HG03571 (cell line): ENCODE data around the gene AATF.

Experiments used
- ATAC-seq: cut with Tn5 transposase; IDR thresholded peaks from one replicate; pipeline ENCODE4 v1.9.1; 2021; ENCODE audit not compliant: unreplicated experiment

The AATF gene

DNA sequence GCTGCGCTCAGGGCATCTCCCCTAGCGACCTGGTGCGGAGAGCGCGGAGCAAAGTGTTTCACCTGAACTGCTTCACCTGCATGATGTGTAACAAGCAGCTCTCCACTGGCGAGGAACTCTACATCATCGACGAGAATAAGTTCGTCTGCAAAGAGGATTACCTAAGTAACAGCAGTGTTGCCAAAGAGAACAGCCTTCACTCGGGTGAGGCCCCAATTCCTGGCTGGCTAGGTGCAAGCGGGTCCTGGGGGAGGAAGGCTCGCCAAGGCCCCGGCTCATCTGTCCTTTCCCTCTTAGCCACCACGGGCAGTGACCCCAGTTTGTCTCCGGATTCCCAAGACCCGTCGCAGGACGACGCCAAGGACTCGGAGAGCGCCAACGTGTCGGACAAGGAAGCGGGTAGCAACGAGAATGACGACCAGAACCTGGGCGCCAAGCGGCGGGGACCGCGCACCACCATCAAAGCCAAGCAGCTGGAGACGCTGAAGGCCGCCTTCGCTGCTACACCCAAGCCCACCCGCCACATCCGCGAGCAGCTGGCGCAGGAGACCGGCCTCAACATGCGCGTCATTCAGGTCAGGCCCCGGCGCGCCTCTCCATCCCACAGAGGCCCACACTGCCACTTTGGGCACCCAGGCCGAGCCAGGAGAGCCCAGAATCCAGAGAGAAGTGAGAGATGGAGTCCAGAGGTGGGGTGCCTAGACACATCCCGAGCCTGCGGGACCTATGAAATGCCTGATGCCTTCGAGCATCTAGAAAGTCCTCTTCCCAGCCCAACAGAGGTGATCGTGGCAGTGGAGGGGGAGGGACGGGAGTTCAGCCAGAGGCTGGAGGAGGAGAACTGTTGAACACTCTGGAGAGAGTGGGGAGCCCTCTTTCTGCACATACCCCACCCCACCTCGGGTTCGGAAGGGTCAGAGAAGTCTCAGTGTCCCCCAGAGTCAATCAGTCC lies 8.2 kb upstream of the AATF start:
- ATAC-seq = no peak

DNA sequence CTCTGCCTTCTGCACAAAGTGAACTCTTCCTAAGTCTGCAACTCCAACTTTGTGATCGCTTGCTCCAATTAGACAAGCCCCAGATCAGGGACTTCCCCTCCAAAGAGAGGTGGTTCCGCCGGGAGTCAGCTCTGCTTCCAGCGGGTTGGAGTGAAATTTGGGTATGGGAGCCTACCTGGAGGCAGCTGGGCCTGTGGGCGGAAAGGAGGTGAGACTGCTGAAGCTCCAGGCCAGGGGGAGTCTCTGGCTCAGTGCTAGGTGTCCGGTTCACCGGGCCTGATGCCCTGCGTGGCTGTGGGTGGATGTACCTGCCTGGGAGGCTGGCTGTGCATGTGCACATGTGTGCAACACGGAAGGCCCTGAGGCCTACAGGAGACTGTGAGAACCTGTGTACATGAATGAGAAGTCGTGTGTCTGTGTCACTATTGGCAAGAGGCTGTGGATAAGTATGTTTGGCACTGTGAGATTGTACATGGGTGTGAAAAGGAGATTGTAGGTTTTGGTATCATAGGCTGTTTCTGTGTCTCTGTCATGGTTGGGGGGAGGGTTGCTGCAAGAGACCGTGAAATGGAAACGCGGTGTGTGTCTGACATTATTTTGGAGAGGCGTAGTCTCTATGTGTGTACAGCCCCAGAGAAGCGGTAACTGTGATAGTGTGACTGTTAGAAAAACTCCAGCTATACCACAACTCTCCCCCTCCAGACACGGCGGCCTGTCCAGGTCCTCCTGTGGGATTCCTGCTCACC lies 7.3 kb upstream of the AATF start:
- ATAC-seq = no peak

DNA sequence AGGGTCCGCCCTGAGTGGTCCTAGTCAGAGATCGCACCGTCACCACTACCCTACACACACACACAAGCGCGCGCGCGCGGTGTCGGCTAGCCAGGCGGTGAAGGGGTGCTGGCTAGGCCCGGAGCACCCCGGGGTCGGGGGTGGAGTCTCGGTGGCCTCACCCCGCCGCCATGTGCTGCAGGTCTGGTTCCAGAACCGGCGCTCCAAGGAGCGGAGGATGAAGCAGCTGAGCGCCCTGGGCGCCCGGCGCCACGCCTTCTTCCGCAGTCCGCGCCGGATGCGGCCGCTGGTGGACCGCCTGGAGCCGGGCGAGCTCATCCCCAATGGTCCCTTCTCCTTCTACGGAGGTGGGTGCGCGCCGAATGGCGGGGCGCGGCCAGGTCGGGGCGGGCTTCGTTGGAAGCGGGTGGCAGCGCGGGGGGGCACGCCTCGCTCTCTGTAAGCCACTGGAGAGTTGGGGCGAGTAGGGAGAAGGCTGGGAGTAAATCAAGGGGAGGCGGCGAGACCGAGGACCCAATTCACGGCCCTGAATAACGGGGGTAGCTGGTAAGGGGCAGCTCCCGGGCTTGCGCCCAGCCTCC lies 6.6 kb upstream of the AATF start:
- ATAC-seq = no peak

DNA sequence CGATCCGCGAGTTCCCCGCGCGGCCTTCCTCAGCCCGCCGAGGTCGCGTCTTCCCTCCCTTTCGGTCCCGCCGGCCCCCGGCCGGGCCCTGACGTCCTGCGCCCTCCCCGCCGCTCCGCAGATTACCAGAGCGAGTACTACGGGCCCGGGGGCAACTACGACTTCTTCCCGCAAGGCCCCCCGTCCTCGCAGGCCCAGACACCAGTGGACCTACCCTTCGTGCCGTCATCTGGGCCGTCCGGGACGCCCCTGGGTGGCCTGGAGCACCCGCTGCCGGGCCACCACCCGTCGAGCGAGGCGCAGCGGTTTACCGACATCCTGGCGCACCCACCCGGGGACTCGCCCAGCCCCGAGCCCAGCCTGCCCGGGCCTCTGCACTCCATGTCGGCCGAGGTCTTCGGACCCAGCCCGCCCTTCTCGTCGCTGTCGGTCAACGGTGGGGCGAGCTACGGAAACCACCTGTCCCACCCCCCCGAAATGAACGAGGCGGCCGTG lies 6.1 kb upstream of the AATF start:
- ATAC-seq = no peak

DNA sequence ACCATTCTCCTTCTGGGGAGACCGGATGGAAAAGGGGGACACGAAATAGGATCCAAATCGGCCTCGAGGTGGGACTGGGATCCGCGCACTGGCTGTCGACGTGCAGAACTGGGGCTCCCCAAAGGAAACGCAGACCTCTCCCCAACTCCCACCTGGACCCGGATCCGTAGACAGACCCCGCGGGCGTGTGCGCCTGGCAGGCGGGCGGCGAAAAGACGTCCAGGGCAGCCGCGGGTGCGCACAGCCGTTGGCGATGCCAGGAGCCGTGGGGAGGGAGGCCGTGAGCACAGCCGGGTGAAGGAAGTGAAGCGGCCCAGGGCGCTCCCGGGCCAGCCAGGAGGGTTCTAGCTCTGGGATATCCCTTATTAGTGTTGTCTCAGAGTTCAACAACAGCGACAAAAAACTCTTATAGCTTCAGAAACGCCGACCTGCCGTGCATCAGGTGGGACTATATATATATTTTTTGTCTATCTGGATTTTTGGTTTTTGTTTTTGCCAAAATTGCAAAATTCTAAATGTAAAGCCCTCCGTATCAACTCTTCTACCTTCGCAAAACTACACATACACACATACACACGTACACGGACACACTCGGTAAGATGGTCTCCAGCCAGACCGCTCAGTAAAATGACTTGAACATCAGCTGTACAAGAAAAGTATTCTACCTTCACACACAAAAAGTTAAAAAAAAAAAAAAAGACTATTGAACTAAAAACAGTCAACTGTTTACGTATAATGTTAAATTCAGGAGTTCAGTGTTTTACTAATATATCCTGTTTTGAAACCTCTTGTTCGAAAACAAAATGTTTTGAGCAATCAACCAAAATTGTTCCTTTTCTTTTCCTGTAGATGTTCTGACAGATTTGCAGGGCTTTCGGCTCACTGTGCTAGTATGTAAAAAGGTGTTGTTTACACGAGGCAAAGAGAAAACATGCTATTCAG lies 5.2 kb upstream of the AATF start:
- ATAC-seq = no peak

DNA sequence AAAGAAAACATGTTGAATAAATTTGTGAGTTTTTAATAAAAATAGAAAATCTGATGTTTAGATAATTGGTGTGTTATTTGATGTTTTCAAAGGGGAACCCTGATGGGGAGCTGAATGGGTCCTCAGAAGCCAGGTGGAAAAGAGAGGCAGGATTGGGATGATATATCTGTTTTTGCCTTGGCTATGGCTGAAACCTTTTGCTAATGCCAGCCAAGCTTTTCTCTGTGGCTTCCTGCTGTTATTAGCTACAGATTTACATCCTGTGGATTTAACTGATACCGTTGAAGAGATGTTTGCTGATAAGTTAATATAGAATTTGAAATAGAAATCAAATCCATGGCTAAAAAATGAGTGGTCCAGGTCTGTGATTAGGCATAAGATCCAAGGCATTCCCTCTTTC lies 4.2 kb upstream of the AATF start:
- no peak for ATAC-seq

DNA sequence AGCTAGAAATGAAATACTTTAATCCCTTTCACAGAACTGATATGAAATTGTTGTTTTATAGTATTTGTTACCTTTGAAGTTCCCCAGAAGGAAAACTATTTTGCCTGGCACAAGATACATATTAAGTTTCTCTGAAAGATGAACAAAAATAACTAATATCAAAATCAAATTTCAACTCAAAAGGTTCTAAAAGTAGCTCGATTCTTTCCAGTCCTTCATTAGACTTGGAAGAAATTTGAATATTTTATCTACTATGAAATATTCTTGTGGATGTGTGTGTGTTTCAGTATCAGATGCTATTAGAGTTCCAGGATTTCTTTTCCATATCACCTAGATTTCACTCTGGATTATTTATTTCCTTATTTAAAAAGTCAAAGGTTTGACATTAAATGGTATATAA lies 3.6 kb upstream of the AATF start:
- no peak for ATAC-seq

DNA sequence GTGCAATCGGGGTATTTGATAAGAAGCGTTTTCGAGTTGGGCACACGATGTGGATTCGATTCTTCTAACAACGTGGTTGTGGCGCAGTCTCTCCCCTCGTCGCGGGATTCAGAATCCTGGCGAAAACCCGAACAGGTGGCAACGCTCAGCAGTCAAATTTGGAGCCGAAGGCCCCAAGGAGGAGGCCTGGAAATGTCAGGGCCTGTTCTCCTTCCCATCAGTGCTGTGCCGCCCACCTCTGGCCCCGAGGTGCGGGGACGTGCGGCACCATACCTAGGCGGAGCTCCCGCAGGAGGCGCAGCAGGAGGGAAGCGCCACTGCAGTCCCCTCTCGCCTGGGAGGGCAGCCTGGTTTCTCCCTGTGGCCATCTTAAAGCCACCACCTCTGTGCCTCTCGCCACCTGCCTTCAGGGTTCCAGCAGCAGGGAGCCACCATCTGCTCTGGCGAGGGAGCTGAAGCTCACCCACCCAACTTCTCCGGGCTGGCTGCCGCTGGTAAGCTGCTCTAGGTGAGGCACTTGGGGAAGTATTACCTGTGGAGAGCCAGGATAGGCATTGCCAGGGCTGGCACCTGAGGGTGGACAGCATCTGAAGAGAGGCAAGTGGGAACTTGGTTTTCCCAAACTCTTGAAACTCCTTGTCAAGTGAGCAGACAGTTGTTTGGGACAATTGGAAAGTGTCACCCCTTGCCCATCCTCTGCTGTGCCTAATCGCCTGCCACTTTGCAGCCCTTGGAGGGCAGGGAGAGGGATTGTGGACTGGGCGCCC lies 2.6 kb upstream of the AATF start:
- no peak for ATAC-seq

DNA sequence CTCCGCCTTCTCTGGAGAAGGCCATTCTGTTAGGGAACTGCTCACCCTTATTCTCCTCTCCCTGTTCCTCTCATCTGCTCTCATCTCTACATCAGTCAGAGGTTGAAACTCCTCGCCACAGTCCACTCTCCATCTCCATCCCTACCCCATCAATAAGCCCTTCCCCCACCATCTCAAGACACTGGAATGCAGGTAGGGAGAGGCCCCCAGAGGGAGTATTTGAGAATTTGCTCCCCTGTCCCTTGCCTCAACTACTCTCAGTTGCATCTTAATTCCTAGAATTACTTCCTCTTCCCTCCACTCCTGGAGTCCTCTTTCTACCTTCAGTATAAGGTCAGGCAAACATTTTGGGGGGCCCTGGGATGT lies 2.0 kb upstream of the AATF start:
- no peak for ATAC-seq

DNA sequence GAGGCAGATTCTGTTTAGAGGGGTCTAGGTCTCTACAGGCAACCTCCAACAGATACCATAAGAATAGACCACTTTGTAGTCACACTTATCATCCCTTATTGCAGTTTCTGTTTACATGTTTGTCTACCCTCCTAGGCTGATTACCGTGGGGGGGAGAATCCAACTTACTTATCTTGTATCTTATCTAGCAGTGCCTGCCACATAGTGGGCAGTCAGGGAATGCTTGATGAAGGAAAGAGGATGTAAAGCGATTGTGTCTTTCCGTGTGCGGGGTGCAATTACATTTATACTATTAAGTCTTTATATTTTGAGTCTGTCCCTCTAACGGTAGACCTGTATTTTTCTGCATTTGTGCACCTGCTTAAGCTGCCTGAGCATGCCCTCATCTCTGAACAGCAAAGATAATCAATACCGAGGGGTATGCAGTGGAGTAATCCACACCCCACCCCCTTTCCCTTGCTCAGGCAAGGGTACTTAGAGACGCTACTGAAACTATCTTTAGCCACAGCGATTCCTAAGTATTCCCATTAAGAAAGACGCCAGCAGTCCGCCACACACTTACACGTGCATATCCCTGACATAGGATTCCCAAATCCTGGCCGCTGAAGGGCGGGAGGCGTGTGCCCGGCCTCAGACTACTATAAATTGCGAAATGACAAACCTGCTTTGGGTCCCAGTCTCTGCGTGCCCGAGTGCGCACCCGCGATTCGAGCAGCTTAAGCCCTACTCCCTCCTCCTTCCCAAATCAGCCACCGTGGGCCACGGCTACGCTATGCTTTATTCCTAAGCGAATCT lies 635 bp upstream of the AATF start:
- ATAC-seq = no peak

DNA sequence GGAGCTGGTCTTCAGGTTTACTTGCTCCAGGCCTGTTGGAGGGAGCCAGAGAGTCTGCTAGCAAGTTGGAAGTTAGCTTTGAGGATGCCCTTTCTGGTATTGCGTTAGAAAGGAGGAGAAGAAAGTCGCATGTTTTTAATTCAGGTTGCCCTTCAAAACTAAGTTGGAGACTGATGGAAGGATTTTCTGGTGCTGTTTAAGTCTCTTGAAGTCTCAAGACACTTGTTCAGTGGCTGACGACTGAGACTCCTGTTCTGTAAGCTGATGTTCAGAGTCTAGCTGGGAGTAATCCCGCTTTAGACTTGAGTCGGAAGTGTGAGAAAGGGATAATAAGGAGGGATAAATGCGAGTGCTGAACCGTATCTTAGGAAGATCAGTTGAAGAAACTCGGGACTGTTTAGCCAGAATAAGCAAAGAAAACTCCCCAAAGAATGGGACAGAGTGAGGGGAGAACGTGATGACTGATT lies 740 bp downstream of the AATF start:
- ATAC-seq = no peak

DNA sequence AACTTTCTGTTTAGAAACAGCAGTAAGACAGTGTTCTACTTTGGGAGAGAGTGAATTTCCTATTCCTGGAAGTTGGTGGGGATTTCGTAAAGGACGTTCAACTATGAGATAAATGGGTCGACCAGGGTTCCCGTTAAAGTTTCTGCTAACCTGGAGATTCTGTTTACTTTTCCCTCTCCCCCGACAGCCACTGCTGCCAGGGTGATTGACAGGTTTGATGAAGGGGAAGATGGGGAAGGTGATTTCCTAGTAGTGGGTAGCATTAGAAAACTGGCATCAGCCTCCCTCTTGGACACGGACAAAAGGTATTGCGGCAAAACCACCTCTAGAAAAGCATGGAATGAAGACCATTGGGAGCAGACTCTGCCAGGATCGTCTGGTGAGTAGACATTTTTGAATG lies 1.3 kb downstream of the AATF start:
- ATAC-seq = no peak

DNA sequence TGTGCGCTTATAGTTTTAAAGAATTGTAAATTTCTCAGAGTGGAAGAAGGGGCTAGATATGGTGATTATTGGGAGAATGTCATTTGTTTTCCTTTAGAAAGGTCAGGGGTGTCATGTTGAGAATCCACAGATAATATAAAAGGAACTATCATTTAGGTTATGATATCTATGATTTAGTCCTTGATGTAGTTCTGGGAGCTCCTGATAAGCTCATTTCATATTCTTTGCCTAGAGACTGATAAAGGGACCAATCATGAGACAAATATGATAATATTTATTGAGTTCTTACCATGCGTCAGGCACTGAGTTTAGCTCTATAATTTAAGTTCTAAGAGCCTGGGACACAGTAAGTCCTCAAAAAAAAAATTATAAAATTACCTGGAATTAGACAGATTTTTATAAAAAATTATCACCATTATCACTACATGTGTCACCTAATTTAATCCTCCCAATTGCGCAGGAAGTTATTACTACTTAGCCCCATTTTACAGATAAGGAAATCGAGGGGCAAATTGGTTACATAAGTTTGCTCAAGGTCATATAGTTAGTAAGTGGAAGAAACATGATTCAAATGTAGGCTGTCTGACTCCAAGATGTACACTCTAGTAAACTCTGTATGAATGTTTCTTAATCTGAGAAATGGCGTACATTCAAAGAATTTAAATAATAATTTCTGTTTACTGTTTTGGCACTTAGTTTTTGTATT lies 2.5 kb downstream of the AATF start:
- ATAC-seq = no peak

DNA sequence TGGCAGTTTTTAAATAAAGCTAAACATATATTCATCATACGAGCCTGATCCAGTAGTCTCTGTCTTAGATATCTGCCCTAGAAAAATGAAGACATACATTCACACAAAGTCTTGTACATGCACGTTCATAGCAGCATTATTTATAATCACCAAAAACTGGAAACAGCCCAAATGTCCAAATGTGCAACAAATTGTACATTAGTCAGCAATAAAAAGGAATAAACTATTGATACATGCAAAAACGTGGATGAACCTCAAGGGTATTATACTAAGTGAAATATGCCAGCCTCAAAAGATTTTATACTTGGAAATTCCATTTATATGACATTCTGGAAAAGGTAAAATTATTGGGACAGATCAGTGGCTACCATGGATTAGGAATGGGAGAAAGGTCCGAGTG lies 22.8 kb downstream of the AATF start:
- no peak for ATAC-seq

DNA sequence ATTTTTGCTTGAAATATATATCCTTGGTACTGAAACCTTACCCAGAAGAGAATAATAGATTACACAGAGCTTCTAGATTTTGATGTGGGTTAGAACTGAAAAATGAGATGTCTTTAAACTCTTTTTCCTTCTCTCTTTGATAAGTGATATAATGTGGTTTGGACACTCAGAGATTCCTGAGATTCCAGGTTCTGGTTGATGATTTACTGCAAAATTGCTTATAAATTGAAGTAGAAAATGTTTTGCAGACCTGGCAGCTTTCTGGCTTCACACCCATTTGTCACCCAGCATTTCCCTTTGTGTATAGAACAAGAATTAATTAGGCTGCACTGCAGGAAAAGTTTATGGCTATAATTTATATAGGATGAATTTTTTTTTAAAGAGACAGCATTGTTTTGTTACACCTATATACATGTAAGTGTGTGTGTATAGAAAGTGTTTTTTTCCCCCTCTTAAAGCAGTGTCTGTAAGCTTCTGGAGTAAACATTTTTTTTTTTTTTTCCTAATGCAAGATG lies 23.5 kb downstream of the AATF start:
- no peak for ATAC-seq

DNA sequence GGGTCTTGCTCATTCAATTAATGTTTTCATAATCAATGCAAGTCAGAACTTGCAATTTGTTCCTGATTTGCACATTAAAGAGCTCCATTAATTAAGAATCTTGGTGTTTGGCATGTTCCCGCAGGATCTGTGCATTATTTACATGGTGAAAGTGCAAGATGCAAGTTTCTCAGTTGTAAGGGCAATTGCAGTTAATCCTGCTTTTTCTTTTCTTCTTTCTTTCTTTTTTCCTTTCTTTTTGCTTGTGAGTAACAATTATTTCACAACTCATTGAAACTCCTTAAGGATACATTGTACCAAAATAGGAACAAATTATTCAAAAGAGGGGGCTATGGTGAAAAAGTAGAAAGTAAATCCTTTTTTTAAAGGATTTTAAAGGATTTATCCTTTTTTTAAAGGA lies 24.2 kb downstream of the AATF start:
- no peak for ATAC-seq

DNA sequence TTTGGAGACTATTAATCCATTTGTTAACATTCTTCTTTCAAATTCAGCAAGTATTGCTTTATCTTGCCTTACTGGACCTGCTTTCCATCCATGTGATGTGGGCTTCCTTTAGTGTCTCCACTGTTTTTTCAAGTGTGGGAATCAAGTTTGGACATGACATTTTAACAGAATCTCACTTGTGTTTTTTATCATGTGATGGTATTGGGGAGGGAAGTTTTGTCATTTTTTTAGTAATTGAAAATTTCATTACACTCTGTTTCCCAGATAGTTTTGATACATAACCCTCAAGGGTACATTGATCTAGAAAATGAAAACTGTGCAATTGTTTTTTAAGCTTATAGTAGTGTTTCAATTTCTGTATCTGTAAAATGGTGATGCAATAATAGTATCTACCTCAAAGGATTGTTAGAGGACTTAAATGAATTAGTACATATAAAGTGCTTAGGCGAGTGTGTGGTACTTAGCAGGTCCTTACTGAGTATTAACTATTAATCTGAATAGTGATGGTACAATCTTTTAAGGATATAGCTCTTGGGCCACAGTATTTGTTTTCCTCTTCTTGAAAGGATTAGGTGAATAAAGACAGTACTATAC lies 27.3 kb downstream of the AATF start:
- no peak for ATAC-seq

DNA sequence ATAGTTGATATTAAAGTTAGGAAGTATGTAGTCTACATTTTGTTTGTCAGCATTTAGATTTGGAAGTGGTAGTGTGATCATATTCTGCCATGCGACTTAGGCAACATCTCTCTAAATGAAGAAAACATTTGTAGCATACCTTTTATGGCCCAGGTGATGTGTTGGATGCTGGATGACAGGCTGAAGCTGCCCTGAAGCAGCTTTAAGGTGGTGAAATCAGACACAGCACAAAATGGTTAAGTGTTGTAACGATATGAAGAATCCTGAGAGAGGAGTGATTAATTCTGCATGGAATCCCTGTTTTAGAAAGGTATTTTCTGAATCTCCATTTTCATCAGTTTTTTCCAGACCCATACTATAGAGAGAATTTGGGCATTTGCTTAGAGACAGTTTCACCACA lies 28.3 kb downstream of the AATF start:
- no peak for ATAC-seq
